ENCODE measurements around the gene OR4D9.
"Not testable (repeated sequence)": the region's sequence is repeated elsewhere in the genome, so short reads cannot be mapped to it uniquely, and the experiment has no call there.

The OR4D9 gene

GRCh38 chr11:59528711-59529110, 17.4 kb downstream of the OR4D9 start:
- no peaks in the 10 kb centered on the region for H3K27me3 ChIP-seq (ENCODE audit: control insufficient read depth in 1 of 2, insufficient read depth in 2 of 2, low read length in 2 of 2)
- H3K4me1 ChIP-seq (ENCODE audit: insufficient read depth, low read length): no peaks in the 10 kb centered on the region
- H3K9ac ChIP-seq (ENCODE audit: low read length): no peak overlapping the region
- no peak overlapping the region for H3K4me3 ChIP-seq (ENCODE audit: low read depth in 1 of 2, low read length in 2 of 2)
- H3K9me3 ChIP-seq (ENCODE audit: low read length): no peaks in the 10 kb centered on the region
- no peaks in the 10 kb centered on the region for H3K36me3 ChIP-seq (ENCODE audit: insufficient read depth, low read length)
- H3K27ac ChIP-seq (ENCODE audit: low read depth, low read length): no peak overlapping the region

GRCh38 chr11:59532620-59533019, 21.3 kb downstream of the OR4D9 start:
- Histone ChIP-seq H3K4me1 (ENCODE audit: insufficient read depth, low read length) (no peaks in the 10 kb centered on the region), H3K9ac (ENCODE audit: low read length) (no peak overlapping the region), H3K36me3 (ENCODE audit: insufficient read depth, low read length) (no peaks in the 10 kb centered on the region), H3K9me3 (ENCODE audit: low read length) (no peaks in the 10 kb centered on the region), H3K27me3 (ENCODE audit: control insufficient read depth in 1 of 2, insufficient read depth in 2 of 2, low read length in 2 of 2) (no peaks in the 10 kb centered on the region), H3K4me3 (ENCODE audit: low read depth in 1 of 2, low read length in 2 of 2) (no peak overlapping the region), H3K27ac (ENCODE audit: low read depth, low read length) (no peak overlapping the region)

DNA sequence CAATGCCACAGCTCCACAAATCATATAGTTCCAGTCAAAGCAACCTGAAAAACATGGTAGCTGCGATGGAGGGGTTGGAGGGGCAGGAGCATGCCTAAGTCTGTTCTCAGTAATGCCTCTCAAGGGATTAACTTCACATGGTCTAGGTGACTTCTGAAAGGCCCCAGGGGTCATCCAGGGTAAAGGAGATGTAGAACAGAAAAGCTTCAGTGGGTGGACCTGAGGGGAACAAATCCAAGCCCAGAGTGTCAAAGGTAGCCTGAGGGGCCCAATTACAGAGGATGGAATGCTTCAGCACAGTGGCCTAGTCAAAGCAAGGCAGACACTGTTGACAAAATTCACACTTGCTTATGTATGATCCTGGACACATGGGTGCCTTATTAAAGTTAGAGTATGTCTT, 23.3 kb downstream of the OR4D9 start:
- H3K9ac ChIP-seq (ENCODE audit: low read length): no peak overlapping the region
- H3K36me3 ChIP-seq (ENCODE audit: insufficient read depth, low read length): no peaks in the 10 kb centered on the region
- H3K4me3 ChIP-seq (ENCODE audit: low read depth in 1 of 2, low read length in 2 of 2): no peak overlapping the region
- no peak overlapping the region for H3K27ac ChIP-seq (ENCODE audit: low read depth, low read length)
- no peaks in the 10 kb centered on the region for H3K9me3 ChIP-seq (ENCODE audit: low read length)
- peaks cover 4% of the 10 kb centered on the region for H3K4me1 ChIP-seq (ENCODE audit: insufficient read depth, low read length)
- no peaks in the 10 kb centered on the region for H3K27me3 ChIP-seq (ENCODE audit: control insufficient read depth in 1 of 2, insufficient read depth in 2 of 2, low read length in 2 of 2)

- Histone ChIP-seq H3K36me3 (ENCODE audit: insufficient read depth, low read length) (no peaks in the 10 kb centered on the region), H3K27ac (ENCODE audit: low read depth, low read length) (no peak overlapping the region), H3K4me1 (ENCODE audit: insufficient read depth, low read length) (peaks cover 4% of the 10 kb centered on the region), H3K27me3 (ENCODE audit: control insufficient read depth in 1 of 2, insufficient read depth in 2 of 2, low read length in 2 of 2) (no peaks in the 10 kb centered on the region), H3K9ac (ENCODE audit: low read length) (no peak overlapping the region), H3K9me3 (ENCODE audit: low read length) (no peaks in the 10 kb centered on the region), H3K4me3 (ENCODE audit: low read depth in 1 of 2, low read length in 2 of 2) (no peak overlapping the region)
Observed at GRCh38 chr11:59542142-59542810, 30.9 kb downstream of the OR4D9 start.

DNA sequence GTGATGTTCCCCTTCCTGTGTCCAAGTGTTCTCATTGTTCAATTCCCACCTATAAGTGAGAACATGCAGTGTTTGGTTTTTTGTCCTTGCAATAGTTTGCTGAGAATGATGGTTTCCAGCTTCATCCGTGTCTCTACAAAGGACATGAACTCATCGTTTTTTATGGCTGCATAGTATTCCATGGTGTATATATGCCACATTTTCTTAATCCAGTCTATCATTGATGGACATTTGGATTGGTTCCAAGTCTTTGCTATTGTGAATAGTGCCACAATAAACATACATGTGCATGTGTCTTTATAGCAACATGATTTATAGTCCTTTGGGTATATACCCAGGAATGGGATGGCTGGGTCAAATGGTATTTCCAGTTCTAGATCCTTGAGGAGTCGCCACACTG, 32.4 kb downstream of the OR4D9 start:
- not testable (repeated sequence) for H3K9ac ChIP-seq (ENCODE audit: low read length); H3K27ac ChIP-seq (ENCODE audit: low read depth, low read length); H3K4me1 ChIP-seq (ENCODE audit: insufficient read depth, low read length); H3K36me3 ChIP-seq (ENCODE audit: insufficient read depth, low read length); H3K4me3 ChIP-seq (ENCODE audit: low read depth in 1 of 2, low read length in 2 of 2); H3K27me3 ChIP-seq (ENCODE audit: control insufficient read depth in 1 of 2, insufficient read depth in 2 of 2, low read length in 2 of 2); H3K9me3 ChIP-seq (ENCODE audit: low read length)

DNA sequence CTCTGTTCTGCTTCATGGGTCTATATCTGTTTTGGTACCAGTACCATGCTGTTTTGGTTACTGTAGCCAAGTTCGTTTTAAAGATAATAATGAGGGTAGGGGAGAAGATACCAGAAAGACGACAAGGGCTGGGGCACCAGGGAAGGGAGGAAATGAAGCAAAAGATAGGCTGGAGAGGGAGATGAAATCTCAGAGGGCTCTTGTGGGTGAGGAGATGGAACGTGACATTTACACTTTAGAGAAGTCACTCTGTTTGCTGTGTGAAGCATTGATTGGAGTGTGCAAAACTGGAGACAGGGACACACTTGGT, 33.5 kb downstream of the OR4D9 start:
- Histone ChIP-seq H3K9me3 (ENCODE audit: low read length) (no peaks in the 10 kb centered on the region), H3K4me1 (ENCODE audit: insufficient read depth, low read length) (no peaks in the 10 kb centered on the region), H3K9ac (ENCODE audit: low read length) (no peak overlapping the region), H3K4me3 (ENCODE audit: low read depth in 1 of 2, low read length in 2 of 2) (no peak overlapping the region), H3K27me3 (ENCODE audit: control insufficient read depth in 1 of 2, insufficient read depth in 2 of 2, low read length in 2 of 2) (no peaks in the 10 kb centered on the region), H3K27ac (ENCODE audit: low read depth, low read length) (no peak overlapping the region), H3K36me3 (ENCODE audit: insufficient read depth, low read length) (no peaks in the 10 kb centered on the region)

GRCh38 chr11:59545179-59546020, 34.1 kb downstream of the OR4D9 start:
- no peaks in the 10 kb centered on the region for H3K4me1 ChIP-seq (ENCODE audit: insufficient read depth, low read length)
- no peak overlapping the region for H3K27ac ChIP-seq (ENCODE audit: low read depth, low read length)
- H3K27me3 ChIP-seq (ENCODE audit: control insufficient read depth in 1 of 2, insufficient read depth in 2 of 2, low read length in 2 of 2): no peaks in the 10 kb centered on the region
- no peak overlapping the region for H3K4me3 ChIP-seq (ENCODE audit: low read depth in 1 of 2, low read length in 2 of 2)
- no peaks in the 10 kb centered on the region for H3K36me3 ChIP-seq (ENCODE audit: insufficient read depth, low read length)
- H3K9ac ChIP-seq (ENCODE audit: low read length): no peak overlapping the region
- no peaks in the 10 kb centered on the region for H3K9me3 ChIP-seq (ENCODE audit: low read length)

- H3K4me3 ChIP-seq (ENCODE audit: low read depth in 1 of 2, low read length in 2 of 2); H3K4me1 ChIP-seq (ENCODE audit: insufficient read depth, low read length); H3K9ac ChIP-seq (ENCODE audit: low read length); H3K9me3 ChIP-seq (ENCODE audit: low read length); H3K27ac ChIP-seq (ENCODE audit: low read depth, low read length); H3K36me3 ChIP-seq (ENCODE audit: insufficient read depth, low read length); H3K27me3 ChIP-seq (ENCODE audit: control insufficient read depth in 1 of 2, insufficient read depth in 2 of 2, low read length in 2 of 2): not testable (repeated sequence)
Observed at GRCh38 chr11:59547605-59548308, 36.4 kb downstream of the OR4D9 start.

DNA sequence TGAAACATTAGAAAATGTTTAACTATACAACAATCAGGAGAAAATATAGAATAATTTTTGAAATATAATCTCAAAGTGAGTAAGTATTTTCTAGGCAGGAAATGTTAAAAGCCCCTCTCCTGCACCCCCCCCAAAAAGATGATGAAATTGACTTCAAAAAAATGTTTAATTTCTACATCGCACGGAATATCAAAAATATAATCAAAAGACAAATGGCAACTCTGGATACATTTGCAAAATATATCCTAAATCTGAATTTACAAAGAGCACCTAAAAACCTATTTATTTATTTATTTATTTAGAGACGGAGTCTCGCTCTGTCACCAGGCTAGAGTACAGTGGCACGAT, 36.9 kb downstream of the OR4D9 start:
- Histone ChIP-seq H3K9me3 (ENCODE audit: low read length) (no peaks in the 10 kb centered on the region), H3K9ac (ENCODE audit: low read length) (no peak overlapping the region), H3K4me1 (ENCODE audit: insufficient read depth, low read length) (no peaks in the 10 kb centered on the region), H3K27me3 (ENCODE audit: control insufficient read depth in 1 of 2, insufficient read depth in 2 of 2, low read length in 2 of 2) (no peaks in the 10 kb centered on the region), H3K36me3 (ENCODE audit: insufficient read depth, low read length) (no peaks in the 10 kb centered on the region), H3K27ac (ENCODE audit: low read depth, low read length) (no peak overlapping the region), H3K4me3 (ENCODE audit: low read depth in 1 of 2, low read length in 2 of 2) (no peak overlapping the region)

GRCh38 chr11:59550368-59550841, 39.1 kb downstream of the OR4D9 start:
- no peaks in the 10 kb centered on the region for H3K27me3 ChIP-seq (ENCODE audit: control insufficient read depth in 1 of 2, insufficient read depth in 2 of 2, low read length in 2 of 2)
- peak overlapping the region; percentile 25 for H3K27ac ChIP-seq (ENCODE audit: low read depth, low read length)
- H3K9me3 ChIP-seq (ENCODE audit: low read length): no peaks in the 10 kb centered on the region
- H3K4me3 ChIP-seq (ENCODE audit: low read depth in 1 of 2, low read length in 2 of 2): peak overlapping the region; percentile 65 to 82
- no peaks in the 10 kb centered on the region for H3K4me1 ChIP-seq (ENCODE audit: insufficient read depth, low read length)
- no peaks in the 10 kb centered on the region for H3K36me3 ChIP-seq (ENCODE audit: insufficient read depth, low read length)
- H3K9ac ChIP-seq (ENCODE audit: low read length): peak overlapping the region; percentile 80

GRCh38 chr11:59550842-59551658, 39.7 kb downstream of the OR4D9 start:
- peaks cover 6% of the 10 kb centered on the region for H3K4me1 ChIP-seq (ENCODE audit: insufficient read depth, low read length)
- H3K27me3 ChIP-seq (ENCODE audit: control insufficient read depth in 1 of 2, insufficient read depth in 2 of 2, low read length in 2 of 2): no peaks in the 10 kb centered on the region
- peak overlapping the region; percentile 65 to 82 for H3K4me3 ChIP-seq (ENCODE audit: low read depth in 1 of 2, low read length in 2 of 2)
- H3K27ac ChIP-seq (ENCODE audit: low read depth, low read length): peak overlapping the region; percentile 25
- H3K9me3 ChIP-seq (ENCODE audit: low read length): no peaks in the 10 kb centered on the region
- peak overlapping the region; percentile 80 for H3K9ac ChIP-seq (ENCODE audit: low read length)
- no peaks in the 10 kb centered on the region for H3K36me3 ChIP-seq (ENCODE audit: insufficient read depth, low read length)
